IMR-90 (cell line): ENCODE results near the gene GIPR. TPM values are rescaled to one million over a fixed set of nuclear protein-coding genes. Genes with fewer than 3 reads are reported as not detected.

Experiments used
- ATAC-seq: fragments of 200-7000 bp; cut with Tn5 transposase; 2 replicates; pipeline ENCODE4 v1.9.1; 2020; ENCODE audit warnings: low read depth, mild to moderate bottlenecking, moderate library complexity
- BruUV-seq: library from RNA; stranded (reverse); fragments of 400-500 nt; replicated peaks from 2 replicates; lab custom pipeline; 2021; lab: Mats Ljungman, UMichigan
- CTCF ChIA-PET: fragments of 300-600 bp; formaldehyde crosslinking; extraction: SDS; loops from one replicate; lab custom pipeline; 2021; ENCODE audit warnings: antibody characterized with exemption; lab: Yijun Ruan, JAX
- POLR2A ChIA-PET: fragments of 300-600 bp; sonication (Branson Sonifier 250); formaldehyde crosslinking; loops from one replicate; lab custom pipeline; 2022; ENCODE audit warnings: antibody characterized with exemption; ENCODE audit not compliant: unreplicated experiment; lab: Charles Lee
- DNase-seq: peaks from one replicate; pipeline ENCODE4 v3.0.0; 2013
- H2AFZ ChIP-seq: replicated peaks from 2 replicates; pipeline ENCODE3; 2013; ENCODE audit warnings: low read length, mild to moderate bottlenecking; ENCODE audit not compliant: poor library complexity
- H2AK5ac ChIP-seq: 2 replicates; pipeline ENCODE4 v1.6.1; 2013; ENCODE audit warnings: low read depth, low read length, inconsistent platforms
- H2AK9ac ChIP-seq: replicated peaks from 2 replicates; pipeline ENCODE3; 2013; ENCODE audit warnings: mild to moderate bottlenecking, low read depth, low read length, moderate library complexity; ENCODE audit not compliant: poor library complexity
- H2BK120ac ChIP-seq: 2 replicates; pipeline ENCODE4 v1.6.1; 2013; ENCODE audit warnings: low read depth, low read length, inconsistent platforms
- H2BK15ac ChIP-seq: 3 replicates; pipeline ENCODE4 v1.6.1; 2013; ENCODE audit warnings: low read depth, low read length, inconsistent platforms
- H2BK20ac ChIP-seq: 2 replicates; pipeline ENCODE4 v1.6.1; 2013; ENCODE audit warnings: low read depth, mild to moderate bottlenecking, inconsistent platforms, low read length, moderate library complexity
- H2BK5ac ChIP-seq: 2 replicates; pipeline ENCODE4 v1.6.1; 2013; ENCODE audit warnings: mild to moderate bottlenecking, low read depth, low read length, inconsistent platforms; ENCODE audit not compliant: poor library complexity, severe bottlenecking
- H3K14ac ChIP-seq: replicated peaks from 2 replicates; pipeline ENCODE4 v1.6.1; 2013; ENCODE audit warnings: low read depth, low read length, inconsistent platforms
- H3K18ac ChIP-seq: 2 replicates; pipeline ENCODE4 v1.6.1; 2013; ENCODE audit warnings: low read depth, low read length, control low read depth
- H3K23ac ChIP-seq: 2 replicates; pipeline ENCODE4 v1.6.1; 2013; ENCODE audit warnings: low read depth, low read length, inconsistent platforms
- H3K27ac ChIP-seq: 2 replicates; pipeline ENCODE4 v1.5.1; 2013; ENCODE audit warnings: mild to moderate bottlenecking, control low read depth, low read length; ENCODE audit not compliant: insufficient read depth
- H3K27me3 ChIP-seq: 2 replicates; pipeline ENCODE4 v1.6.1; 2013; ENCODE audit warnings: low read length; ENCODE audit not compliant: control insufficient read depth, insufficient read depth
- H3K36me3 ChIP-seq: 2 replicates; pipeline ENCODE4 v1.6.1; 2013; ENCODE audit warnings: low read length, mixed read lengths; ENCODE audit not compliant: control insufficient read depth, insufficient read depth
- H3K4ac ChIP-seq: 2 replicates; pipeline ENCODE4 v1.6.1; 2013; ENCODE audit warnings: low read depth, low read length, inconsistent platforms
- H3K4me1 ChIP-seq: 2 replicates; pipeline ENCODE4 v1.6.1; 2013; ENCODE audit warnings: low read length, mixed read lengths; ENCODE audit not compliant: control insufficient read depth, insufficient read depth
- H3K4me2 ChIP-seq: 2 replicates; pipeline ENCODE4 v1.6.1; 2013; ENCODE audit warnings: low read depth, mild to moderate bottlenecking, control low read depth, low read length, moderate library complexity
- H3K4me3 ChIP-seq: 2 replicates; pipeline ENCODE4 v1.5.1; 2013; ENCODE audit warnings: low read depth, mild to moderate bottlenecking, control low read depth, low read length, moderate library complexity; ENCODE audit not compliant: insufficient read depth
- H3K56ac ChIP-seq: 2 replicates; pipeline ENCODE4 v1.6.1; 2013; ENCODE audit warnings: low read length, inconsistent platforms; ENCODE audit not compliant: insufficient read depth; ENCODE audit errors: extremely low read depth
- H3K79me1 ChIP-seq, 2 experiments: 2 replicates each; pipeline ENCODE4 v1.6.1; 2013; ENCODE audit warnings: low read length in 2 of 2, inconsistent platforms in 1 of 2, low read depth in 1 of 2
- H3K9ac ChIP-seq: 2 replicates; pipeline ENCODE4 v1.6.1; 2013; ENCODE audit warnings: low read depth, low read length, control low read depth
- H3K9me1 ChIP-seq: 2 replicates; pipeline ENCODE4 v1.6.1; 2013; ENCODE audit warnings: low read length, inconsistent platforms; ENCODE audit not compliant: insufficient read depth
- H3K9me3 ChIP-seq: 2 replicates; pipeline ENCODE4 v1.6.1; 2013; ENCODE audit warnings: low read length; ENCODE audit not compliant: control insufficient read depth, insufficient read depth
- H4K20me1 ChIP-seq: 2 replicates; pipeline ENCODE4 v1.6.1; 2013; ENCODE audit warnings: low read length, inconsistent platforms; ENCODE audit not compliant: insufficient read depth
- H4K5ac ChIP-seq: 2 replicates; pipeline ENCODE4 v1.6.1; 2013; ENCODE audit warnings: mild to moderate bottlenecking, low read depth, low read length, control low read depth
- H4K8ac ChIP-seq, 2 experiments: 2 replicates each; pipeline ENCODE4 v1.6.1; 2013; ENCODE audit warnings: low read depth in 2 of 2, low read length in 2 of 2, control low read depth in 1 of 2, inconsistent platforms in 1 of 2
- H4K91ac ChIP-seq: 2 replicates; pipeline ENCODE4 v1.6.1; 2013; ENCODE audit warnings: low read depth, low read length, inconsistent platforms; ENCODE audit not compliant: insufficient read depth
- BHLHE40 ChIP-seq: fragments of 150-350 bp; IDR thresholded peaks from 2 replicates; pipeline ENCODE4 v1.6.1; 2016; ENCODE audit warnings: mild to moderate bottlenecking, low read depth, low read length
- CEBPB ChIP-seq: IDR thresholded peaks from 2 replicates; pipeline ENCODE4 v1.6.1; 2012; ENCODE audit warnings: low read depth, low read length, improper control_type of control experiment
- FOS ChIP-seq: fragments of 150-350 bp; IDR thresholded peaks from 2 replicates; pipeline ENCODE4 v1.6.1; 2016; ENCODE audit warnings: low read depth, low read length
- MAFK ChIP-seq: IDR thresholded peaks from 2 replicates; pipeline ENCODE4 v1.6.1; 2012; ENCODE audit warnings: low read depth, low read length, improper control_type of control experiment
- MAZ ChIP-seq: IDR thresholded peaks from 2 replicates; pipeline ENCODE4 v1.6.1; 2012; ENCODE audit warnings: low read depth, mild to moderate bottlenecking, low read length, improper control_type of control experiment, moderate library complexity, borderline replicate concordance
- MXI1 ChIP-seq: IDR thresholded peaks from 2 replicates; pipeline ENCODE4 v1.6.1; 2012; ENCODE audit warnings: low read depth, mild to moderate bottlenecking, low read length, moderate library complexity, borderline replicate concordance
- NFE2L2 ChIP-seq: fragments of 150-350 bp; IDR thresholded peaks from 2 replicates; pipeline ENCODE4 v1.6.1; 2016; ENCODE audit warnings: low read depth, mild to moderate bottlenecking, low read length
- POLR2A ChIP-seq: IDR thresholded peaks from 2 replicates; pipeline ENCODE4 v1.6.1; 2012; ENCODE audit warnings: mild to moderate bottlenecking, low read depth, low read length
- RCOR1 ChIP-seq: IDR thresholded peaks from 2 replicates; pipeline ENCODE4 v1.6.1; 2012; ENCODE audit warnings: mild to moderate bottlenecking, low read length, improper control_type of control experiment; ENCODE audit not compliant: insufficient replicate concordance
- RFX5 ChIP-seq: IDR thresholded peaks from 2 replicates; pipeline ENCODE4 v1.8.0; 2012; ENCODE audit warnings: low read depth, mild to moderate bottlenecking, low read length, moderate library complexity
- WGBS, 2 experiments: methylation state at CpG; one replicate each; pipeline versions ENCODE4 v1.1.5 to v1.1.7; 2013; ENCODE audit warnings: missing lambda C conversion rate in 2 of 2; ENCODE audit not compliant: insufficient read length in 1 of 2; ENCODE audit errors: extremely low coverage in 2 of 2; 5-methylcytosine and 5-hydroxymethylcytosine counted together
- dilution Hi-C: fragments of 300-500 bp; cut with HindIII; formaldehyde crosslinking; loops from one replicate; pipeline ENCODE4 v1.14.3; 2018; ENCODE audit warnings: low sequenced_read_pairs; ENCODE audit not compliant: unreplicated experiment
- in situ Hi-C: fragments of 300-500 bp; cut with MboI; formaldehyde crosslinking; loops from 3 replicates; pipeline ENCODE4 v1.14.3; 2019; ENCODE audit warnings: low sequenced_read_pairs, inconsistent platforms, mixed read lengths
- intact Hi-C: fragments of 100-400 bp; cut with micrococcal nuclease; formaldehyde crosslinking; loops from 2 replicates; pipeline ENCODE4 v1.10.0; 2022
- polyA plus RNA-seq, 3 experiments: library from polyadenylated mRNA; depleted of rRNA; stranded (reverse); fragments of >200 nt; gene quantifications; 2 replicates each; pipeline ENCODE4 v1.2.3, GENCODE V29; 2012; ENCODE audit warnings: low replicate concordance in 1 of 3
- total RNA-seq: library from RNA; depleted of rRNA; stranded (reverse); fragments of >200 nt; gene quantifications from 2 replicates; pipeline ENCODE4 v1.2.3, GENCODE V29; 2012
- TF ChIP-seq, protein P1 (sequence below): fragments of 150-350 bp; IDR thresholded peaks from 2 replicates; pipeline ENCODE4 v1.6.1; 2017; ENCODE audit warnings: mild to moderate bottlenecking, antibody characterized with exemption, low read length, low read depth

Gene GIPR
- total and polyA plus RNA-seq, 2 of the 4 experiments (the other 2 are of a cell fraction), result 0.18 to 1.2 TPM

DNA sequence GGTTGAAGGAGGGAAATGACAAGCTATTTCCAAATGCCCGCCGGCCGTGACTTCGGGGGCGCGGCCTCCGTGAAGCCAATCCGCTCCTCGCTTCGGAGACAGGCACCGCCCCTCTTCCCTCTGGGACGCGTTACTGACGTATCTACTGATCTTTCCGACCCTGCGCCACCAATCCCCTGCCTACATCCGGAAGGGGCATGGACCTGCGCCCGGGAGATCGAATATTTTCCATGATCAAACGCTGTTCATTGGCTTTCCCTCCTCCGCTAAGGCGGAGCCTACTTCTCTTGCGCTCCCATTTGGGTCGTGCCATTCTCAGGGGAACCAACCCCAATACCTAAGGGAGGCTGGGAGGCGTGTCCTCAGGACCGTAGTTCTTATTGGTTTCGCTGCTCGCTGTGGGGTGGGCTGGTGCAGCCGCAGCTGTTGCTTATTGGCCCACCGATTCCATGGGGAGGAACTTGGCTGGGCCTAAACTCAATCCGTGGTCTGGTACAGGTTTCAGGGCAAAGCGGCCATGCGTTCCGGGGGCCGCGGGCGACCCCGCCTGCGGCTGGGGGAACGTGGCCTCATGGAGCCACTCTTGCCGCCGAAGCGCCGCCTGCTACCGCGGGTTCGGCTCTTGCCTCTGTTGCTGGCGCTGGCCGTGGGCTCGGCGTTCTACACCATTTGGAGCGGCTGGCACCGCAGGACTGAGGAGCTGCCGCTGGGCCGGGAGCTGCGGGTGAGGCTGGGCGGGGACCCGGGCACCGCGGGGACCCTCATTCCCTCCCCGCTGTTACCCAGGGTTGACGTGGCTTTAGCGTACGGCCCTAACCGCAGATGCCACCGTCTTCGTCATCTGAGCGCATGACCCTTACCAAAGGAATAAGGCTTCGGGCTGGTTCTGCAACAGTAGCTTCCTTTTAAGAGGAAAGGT is 24.4 kb downstream of the GIPR start, which contains the start of gene QPCTL:
Gene QPCTL, plus strand, starts transcription at position 480 of the 919 bp plus-strand sequence. Its CDS starts 38 bp downstream, at position 518.
- peak; percentile 94 for ATAC-seq
- intact Hi-C loops, result loop anchor here (2.0 to 5.0 kb wide), 2 partner anchors 76 to 185 kb away; partner anchors contain the start of genes SIX5 and VASP

More for the DNA sequence above, 24.4 kb downstream of the GIPR start, which contains the start of gene QPCTL:
- 1% methylated on average over 31 of the region's 70 CpGs; no CpG with 5 or more reads in 1 of the 2 experiments for WGBS, 2 experiments
- peak within 1 kb of the TSS; percentile 94; the same call in 1 of the 2 replicates for H3K23ac ChIP-seq
- no peaks in the 10 kb centered on the region for H3K9me3 ChIP-seq
- H2BK120ac ChIP-seq, result no peak within 1 kb of the TSS
- peak within 1 kb of the TSS; percentile 89 for H3K9ac ChIP-seq
- peak within 1 kb of the TSS; percentile 74 for H4K5ac ChIP-seq
- H3K27ac ChIP-seq, result peak within 1 kb of the TSS; percentile 83
- BruUV-seq, result no TSS peak
- peaks cover 16 to 38% of the 10 kb centered on the region in 2 experiments for H3K79me1 ChIP-seq
- dilution Hi-C loops, result no loop called here
- TF ChIP-seq BHLHE40 (no peak), RFX5 (0 out of 2 replicates have a peak, but pooled peaks have one; percentile 4), CEBPB (0 out of 2 replicates have a peak, but pooled peaks have one; percentile 7), MAFK (no peak), RCOR1 (no peak), MAZ (peak; percentile 15; the same call in 1 of the 2 replicates), MXI1 (peak; percentile 88), POLR2A (peak; percentile 91), NFE2L2 (no peak), FOS (no peak)
- TF ChIP-seq, protein P1, sequence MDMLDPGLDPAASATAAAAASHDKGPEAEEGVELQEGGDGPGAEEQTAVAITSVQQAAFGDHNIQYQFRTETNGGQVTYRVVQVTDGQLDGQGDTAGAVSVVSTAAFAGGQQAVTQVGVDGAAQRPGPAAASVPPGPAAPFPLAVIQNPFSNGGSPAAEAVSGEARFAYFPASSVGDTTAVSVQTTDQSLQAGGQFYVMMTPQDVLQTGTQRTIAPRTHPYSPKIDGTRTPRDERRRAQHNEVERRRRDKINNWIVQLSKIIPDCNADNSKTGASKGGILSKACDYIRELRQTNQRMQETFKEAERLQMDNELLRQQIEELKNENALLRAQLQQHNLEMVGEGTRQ, result peak; percentile 57
- H3K4me2 ChIP-seq, result peak within 1 kb of the TSS; percentile 95
- H3K4me1 ChIP-seq, result peaks cover 4% of the 10 kb centered on the region
- ChIA-PET POLR2A (interaction anchor here (0.6 to 1.4 kb wide), 4 partner anchors 25 to 156 kb away, joined by 3 to 6 read pairs (median 5); partner anchors contain the start of gene SIX5), CTCF (interaction anchor here (0.6 to 2.1 kb wide), 11 partner anchors 12 to 253 kb away, joined by 3 to 10 read pairs (median 4); no protein-coding TSS in a partner anchor)
- H3K4me3 ChIP-seq, result peak within 1 kb of the TSS; percentile 89
- H2AK9ac ChIP-seq, result peak within 1 kb of the TSS; percentile 92
- peak within 1 kb of the TSS; percentile 94 for H2AFZ ChIP-seq
- peak within 1 kb of the TSS; percentile 64 for H3K56ac ChIP-seq
- peaks cover 15% of the 10 kb centered on the region for H3K36me3 ChIP-seq
- peak within 1 kb of the TSS; percentile 10 to 86 for H4K8ac ChIP-seq
- H2BK20ac ChIP-seq, result no peak within 1 kb of the TSS
- in situ Hi-C loops, result no loop called here
- peak; percentile 100 for DNase-seq
- H3K14ac ChIP-seq, result peak within 1 kb of the TSS; percentile 83
- peak within 1 kb of the TSS; percentile 64 for H3K4ac ChIP-seq
- H2AK5ac ChIP-seq, result peak within 1 kb of the TSS; percentile 66
- H3K18ac ChIP-seq, result peak within 1 kb of the TSS; percentile 30; the same call in 1 of the 2 replicates
- peak within 1 kb of the TSS; percentile 64 for H4K91ac ChIP-seq
- peak within 1 kb of the TSS; percentile 66 for H2BK5ac ChIP-seq
- H3K9me1 ChIP-seq, result peaks cover 4% of the 10 kb centered on the region; the same call in 1 of the 2 replicates
- no peak within 1 kb of the TSS for H2BK15ac ChIP-seq
- H4K20me1 ChIP-seq, result peaks cover 12% of the 10 kb centered on the region; the same call in 1 of the 2 replicates
- no peaks in the 10 kb centered on the region for H3K27me3 ChIP-seq
